SK-N-SH treated with all-trans-retinoic acid at 6 μM for 48 hours (cell line): ENCODE measurements around the gene ERVW-1.

Source experiments
- ATAC-seq: fragments of 200-7000 bp; cut with Tn5 transposase; 3 replicates; pipeline ENCODE4 v1.9.1; 2020; ENCODE audit warnings: mild to moderate bottlenecking, moderate library complexity
- ARNTL ChIP-seq: fragments of 450-650 bp; formaldehyde crosslinking; IDR thresholded peaks from 2 replicates; pipeline ENCODE4 v1.5.0; 2020; ENCODE audit warnings: low read depth, mild to moderate bottlenecking, moderate library complexity, borderline replicate concordance
- BACH2 ChIP-seq: fragments of 250-450 bp; sonication (Bioruptor Pico); IDR thresholded peaks from 2 replicates; pipeline ENCODE4 v1.9.0; 2021; ENCODE audit warnings: mild to moderate bottlenecking, borderline replicate concordance
- ESRRG ChIP-seq: fragments of 250-450 bp; sonication (Bioruptor Pico); IDR thresholded peaks from 2 replicates; pipeline ENCODE4 v1.6.1; 2021; ENCODE audit warnings: mild to moderate bottlenecking
- GLIS3 ChIP-seq: fragments of 250-450 bp; sonication (Bioruptor Pico); IDR thresholded peaks from 2 replicates; pipeline ENCODE4 v1.5.0; 2020; ENCODE audit warnings: mild to moderate bottlenecking, moderate library complexity
- OSR1 ChIP-seq: fragments of 250-450 bp; sonication (Bioruptor Pico); IDR thresholded peaks from 2 replicates; pipeline ENCODE4 v1.8.0; 2022; ENCODE audit warnings: moderate library complexity, mild to moderate bottlenecking, inconsistent platforms
- PPARA ChIP-seq: fragments of 250-450 bp; sonication (Bioruptor Pico); IDR thresholded peaks from 2 replicates; pipeline ENCODE4 v1.5.0; 2020; ENCODE audit warnings: mild to moderate bottlenecking, borderline replicate concordance
- TCF4 ChIP-seq: fragments of 250-450 bp; sonication (Bioruptor Pico); IDR thresholded peaks from 2 replicates; pipeline ENCODE4 v1.8.0; 2021; ENCODE audit warnings: mild to moderate bottlenecking, moderate library complexity, borderline replicate concordance
- TOX ChIP-seq: fragments of 250-450 bp; sonication (Bioruptor Pico); IDR thresholded peaks from 2 replicates; pipeline ENCODE4 v1.8.0; 2021; ENCODE audit warnings: mild to moderate bottlenecking, moderate library complexity, borderline replicate concordance
- ZC3H10 ChIP-seq: fragments of 250-450 bp; sonication (Bioruptor Pico); IDR thresholded peaks from 2 replicates; pipeline ENCODE4 v1.5.1; 2021; ENCODE audit warnings: mild to moderate bottlenecking, moderate library complexity
- ZFP3 ChIP-seq: fragments of 250-450 bp; sonication (Bioruptor Pico); IDR thresholded peaks from 2 replicates; pipeline ENCODE4 v1.5.0; 2020; ENCODE audit warnings: mild to moderate bottlenecking, moderate library complexity
- ZFP30 ChIP-seq: fragments of 450-650 bp; formaldehyde crosslinking; IDR thresholded peaks from 2 replicates; pipeline ENCODE4 v1.5.0; 2022; ENCODE audit warnings: mild to moderate bottlenecking, moderate library complexity
- ZNF565 ChIP-seq: fragments of 450-650 bp; formaldehyde crosslinking; conservative IDR thresholded peaks from 2 replicates; pipeline ENCODE4 v1.5.0; 2020; ENCODE audit warnings: low read depth, mild to moderate bottlenecking, moderate library complexity
- ZNF70 ChIP-seq: fragments of 450-650 bp; formaldehyde crosslinking; IDR thresholded peaks from 2 replicates; pipeline ENCODE4 v1.5.0; 2020; ENCODE audit warnings: mild to moderate bottlenecking, moderate library complexity
- ZNF8 ChIP-seq: fragments of 450-650 bp; formaldehyde crosslinking; IDR thresholded peaks from 2 replicates; pipeline ENCODE4 v1.5.0; 2020; ENCODE audit warnings: mild to moderate bottlenecking, moderate library complexity
- TF ChIP-seq, protein P1 (sequence below): fragments of 250-450 bp; sonication (Bioruptor Pico); IDR thresholded peaks from 2 replicates; pipeline ENCODE4 v1.5.1; 2021; ENCODE audit warnings: mild to moderate bottlenecking, moderate library complexity
- TF ChIP-seq, protein P2 (sequence below): fragments of 250-450 bp; sonication (Bioruptor Pico); IDR thresholded peaks from 2 replicates; pipeline ENCODE4 v1.8.0; 2020; ENCODE audit warnings: mild to moderate bottlenecking, moderate library complexity, borderline replicate concordance
- TF ChIP-seq, protein P3 (sequence below): fragments of 250-450 bp; sonication (Bioruptor Pico); IDR thresholded peaks from 2 replicates; pipeline ENCODE4 v1.5.0; 2020; ENCODE audit warnings: mild to moderate bottlenecking, moderate library complexity
- TF ChIP-seq, protein P4 (sequence below): fragments of 250-450 bp; sonication (Bioruptor Pico); IDR thresholded peaks from 2 replicates; pipeline ENCODE4 v1.8.0; 2021; ENCODE audit warnings: low read depth, mild to moderate bottlenecking, moderate library complexity, borderline replicate concordance

The ERVW-1 gene

DNA sequence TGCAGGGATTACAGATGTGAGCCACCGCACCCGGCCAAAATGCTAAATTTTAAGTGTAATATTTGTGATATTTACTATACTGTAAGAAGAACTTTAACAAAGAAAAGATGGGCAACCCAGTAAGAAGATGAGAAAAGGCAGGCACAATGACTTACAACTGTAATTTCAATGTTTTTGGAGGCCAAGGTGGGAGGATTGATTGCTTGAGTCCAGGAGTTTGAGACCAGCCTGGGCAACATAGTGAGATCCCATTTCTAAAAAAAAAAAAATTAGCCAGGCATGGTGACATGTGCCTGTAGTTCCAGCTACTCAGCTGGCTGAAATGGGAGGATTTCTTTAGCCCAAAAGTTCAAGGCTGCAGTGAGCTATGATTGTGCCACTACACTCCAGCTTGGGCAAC, 42.2 kb downstream of the ERVW-1 start (continued):
- TF ChIP-seq, protein P1, sequence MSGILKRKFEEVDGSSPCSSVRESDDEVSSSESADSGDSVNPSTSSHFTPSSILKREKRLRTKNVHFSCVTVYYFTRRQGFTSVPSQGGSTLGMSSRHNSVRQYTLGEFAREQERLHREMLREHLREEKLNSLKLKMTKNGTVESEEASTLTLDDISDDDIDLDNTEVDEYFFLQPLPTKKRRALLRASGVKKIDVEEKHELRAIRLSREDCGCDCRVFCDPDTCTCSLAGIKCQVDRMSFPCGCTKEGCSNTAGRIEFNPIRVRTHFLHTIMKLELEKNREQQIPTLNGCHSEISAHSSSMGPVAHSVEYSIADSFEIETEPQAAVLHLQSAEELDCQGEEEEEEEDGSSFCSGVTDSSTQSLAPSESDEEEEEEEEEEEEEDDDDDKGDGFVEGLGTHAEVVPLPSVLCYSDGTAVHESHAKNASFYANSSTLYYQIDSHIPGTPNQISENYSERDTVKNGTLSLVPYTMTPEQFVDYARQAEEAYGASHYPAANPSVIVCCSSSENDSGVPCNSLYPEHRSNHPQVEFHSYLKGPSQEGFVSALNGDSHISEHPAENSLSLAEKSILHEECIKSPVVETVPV: no peak
- TF ChIP-seq ZNF565: no peak

DNA sequence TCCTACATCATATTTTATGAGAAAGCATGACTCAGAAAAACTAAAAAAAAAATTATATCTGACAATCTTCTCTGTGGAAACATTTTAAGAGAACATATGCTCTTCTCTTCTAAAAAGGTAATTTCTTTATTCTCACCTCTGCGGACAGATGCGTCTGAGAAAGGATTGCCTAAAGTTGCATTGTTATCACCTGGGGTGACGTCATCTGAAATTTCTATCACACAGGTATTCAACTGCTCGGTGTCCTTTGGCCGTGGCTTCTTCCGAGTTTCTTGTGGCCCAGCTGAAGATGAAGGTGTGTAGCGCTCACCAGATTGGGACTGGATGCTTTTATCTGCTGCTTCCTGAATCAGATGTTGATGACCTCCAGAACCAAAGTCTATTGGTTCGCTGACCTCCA, 44.7 kb downstream of the ERVW-1 start:
- ATAC-seq: no peak

DNA sequence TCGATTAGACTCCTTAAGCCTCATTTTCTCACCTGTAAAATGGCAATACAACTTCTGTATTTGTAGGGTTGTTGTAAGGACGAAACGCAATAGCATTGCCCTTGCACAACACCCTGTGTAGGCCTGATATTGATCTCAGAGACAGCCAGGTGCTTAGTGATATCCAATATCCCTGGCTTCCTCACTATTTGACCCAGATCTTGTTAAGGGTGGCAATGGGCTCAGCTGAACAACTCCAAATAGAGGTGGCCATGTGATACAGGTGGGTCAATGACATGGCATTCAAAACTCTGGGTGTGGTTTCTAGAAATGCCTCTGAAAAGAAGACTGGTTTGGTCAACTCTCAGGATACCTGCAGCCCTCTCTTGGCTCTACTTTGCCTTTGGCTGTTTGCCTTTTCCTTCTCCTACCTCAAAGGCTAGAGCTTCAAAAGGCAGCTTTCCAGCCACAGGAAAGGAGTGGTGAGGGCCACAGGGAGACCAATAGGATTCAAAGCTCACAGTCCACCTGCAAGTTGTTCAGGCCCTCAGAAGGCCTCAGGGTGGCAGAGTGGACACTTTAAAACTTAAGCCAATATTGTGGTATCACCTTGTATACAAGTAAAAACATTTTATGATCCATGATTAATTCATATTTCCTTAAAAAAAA, 45.3 kb downstream of the ERVW-1 start:
- TF ChIP-seq ZC3H10 (CRISPR knock-in tag) (no peak), OSR1 (CRISPR knock-in tag) (no peak), TCF4 (no peak), BACH2 (CRISPR knock-in tag) (no peak), ZFP30 (CRISPR knock-in tag) (no peak), PPARA (no peak), ZNF8 (CRISPR knock-in tag) (no peak)
- TF ChIP-seq, protein P2, sequence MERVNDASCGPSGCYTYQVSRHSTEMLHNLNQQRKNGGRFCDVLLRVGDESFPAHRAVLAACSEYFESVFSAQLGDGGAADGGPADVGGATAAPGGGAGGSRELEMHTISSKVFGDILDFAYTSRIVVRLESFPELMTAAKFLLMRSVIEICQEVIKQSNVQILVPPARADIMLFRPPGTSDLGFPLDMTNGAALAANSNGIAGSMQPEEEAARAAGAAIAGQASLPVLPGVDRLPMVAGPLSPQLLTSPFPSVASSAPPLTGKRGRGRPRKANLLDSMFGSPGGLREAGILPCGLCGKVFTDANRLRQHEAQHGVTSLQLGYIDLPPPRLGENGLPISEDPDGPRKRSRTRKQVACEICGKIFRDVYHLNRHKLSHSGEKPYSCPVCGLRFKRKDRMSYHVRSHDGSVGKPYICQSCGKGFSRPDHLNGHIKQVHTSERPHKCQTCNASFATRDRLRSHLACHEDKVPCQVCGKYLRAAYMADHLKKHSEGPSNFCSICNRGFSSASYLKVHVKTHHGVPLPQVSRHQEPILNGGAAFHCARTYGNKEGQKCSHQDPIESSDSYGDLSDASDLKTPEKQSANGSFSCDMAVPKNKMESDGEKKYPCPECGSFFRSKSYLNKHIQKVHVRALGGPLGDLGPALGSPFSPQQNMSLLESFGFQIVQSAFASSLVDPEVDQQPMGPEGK: no peak
- TF ChIP-seq, all 23 proteins: peak for 0
- no peak for ATAC-seq

More for the DNA sequence above, 44.7 kb downstream of the ERVW-1 start:
- TF ChIP-seq ZFP30 (CRISPR knock-in tag) (no peak), ZNF8 (CRISPR knock-in tag) (no peak), ZC3H10 (CRISPR knock-in tag) (no peak), OSR1 (CRISPR knock-in tag) (no peak), GLIS3 (CRISPR knock-in tag) (no peak), PPARA (no peak), ARNTL (CRISPR knock-in tag) (no peak), ZFP3 (CRISPR knock-in tag) (no peak), TOX (CRISPR knock-in tag) (no peak), ZNF70 (CRISPR knock-in tag) (no peak), ZNF565 (no peak), ESRRG (CRISPR knock-in tag) (no peak)
- TF ChIP-seq, protein P2: no peak
- TF ChIP-seq, protein P1: no peak
- TF ChIP-seq, protein P3, sequence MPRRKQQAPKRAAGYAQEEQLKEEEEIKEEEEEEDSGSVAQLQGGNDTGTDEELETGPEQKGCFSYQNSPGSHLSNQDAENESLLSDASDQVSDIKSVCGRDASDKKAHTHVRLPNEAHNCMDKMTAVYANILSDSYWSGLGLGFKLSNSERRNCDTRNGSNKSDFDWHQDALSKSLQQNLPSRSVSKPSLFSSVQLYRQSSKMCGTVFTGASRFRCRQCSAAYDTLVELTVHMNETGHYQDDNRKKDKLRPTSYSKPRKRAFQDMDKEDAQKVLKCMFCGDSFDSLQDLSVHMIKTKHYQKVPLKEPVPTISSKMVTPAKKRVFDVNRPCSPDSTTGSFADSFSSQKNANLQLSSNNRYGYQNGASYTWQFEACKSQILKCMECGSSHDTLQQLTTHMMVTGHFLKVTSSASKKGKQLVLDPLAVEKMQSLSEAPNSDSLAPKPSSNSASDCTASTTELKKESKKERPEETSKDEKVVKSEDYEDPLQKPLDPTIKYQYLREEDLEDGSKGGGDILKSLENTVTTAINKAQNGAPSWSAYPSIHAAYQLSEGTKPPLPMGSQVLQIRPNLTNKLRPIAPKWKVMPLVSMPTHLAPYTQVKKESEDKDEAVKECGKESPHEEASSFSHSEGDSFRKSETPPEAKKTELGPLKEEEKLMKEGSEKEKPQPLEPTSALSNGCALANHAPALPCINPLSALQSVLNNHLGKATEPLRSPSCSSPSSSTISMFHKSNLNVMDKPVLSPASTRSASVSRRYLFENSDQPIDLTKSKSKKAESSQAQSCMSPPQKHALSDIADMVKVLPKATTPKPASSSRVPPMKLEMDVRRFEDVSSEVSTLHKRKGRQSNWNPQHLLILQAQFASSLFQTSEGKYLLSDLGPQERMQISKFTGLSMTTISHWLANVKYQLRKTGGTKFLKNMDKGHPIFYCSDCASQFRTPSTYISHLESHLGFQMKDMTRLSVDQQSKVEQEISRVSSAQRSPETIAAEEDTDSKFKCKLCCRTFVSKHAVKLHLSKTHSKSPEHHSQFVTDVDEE (CRISPR knock-in tag): no peak
- TF ChIP-seq, protein P4, sequence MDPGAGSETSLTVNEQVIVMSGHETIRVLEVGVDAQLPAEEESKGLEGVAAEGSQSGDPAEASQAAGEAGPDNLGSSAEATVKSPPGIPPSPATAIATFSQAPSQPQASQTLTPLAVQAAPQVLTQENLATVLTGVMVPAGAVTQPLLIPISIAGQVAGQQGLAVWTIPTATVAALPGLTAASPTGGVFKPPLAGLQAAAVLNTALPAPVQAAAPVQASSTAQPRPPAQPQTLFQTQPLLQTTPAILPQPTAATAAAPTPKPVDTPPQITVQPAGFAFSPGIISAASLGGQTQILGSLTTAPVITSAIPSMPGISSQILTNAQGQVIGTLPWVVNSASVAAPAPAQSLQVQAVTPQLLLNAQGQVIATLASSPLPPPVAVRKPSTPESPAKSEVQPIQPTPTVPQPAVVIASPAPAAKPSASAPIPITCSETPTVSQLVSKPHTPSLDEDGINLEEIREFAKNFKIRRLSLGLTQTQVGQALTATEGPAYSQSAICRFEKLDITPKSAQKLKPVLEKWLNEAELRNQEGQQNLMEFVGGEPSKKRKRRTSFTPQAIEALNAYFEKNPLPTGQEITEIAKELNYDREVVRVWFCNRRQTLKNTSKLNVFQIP (CRISPR knock-in tag): no peak
- TF ChIP-seq, all 23 proteins: peak for 0
